G401 (cell line): ENCODE data around the gene EID3. TPM values are rescaled to one million over a fixed set of nuclear protein-coding genes. Genes with fewer than 3 reads are reported as not detected.
A peak's percentile ranks its signal among the peaks of the same experiment; 100 is the strongest.
"Not testable (repeated sequence)": the region's sequence is repeated elsewhere in the genome, so short reads cannot be mapped to it uniquely, and the experiment has no call there.

ENCODE experiments used
- DNase-seq: peaks from one replicate; pipeline ENCODE4 v3.0.0-alpha.2; 2015; ENCODE audit warnings: low spot score
- in situ Hi-C: cut with HindIII; loops from 2 replicates; pipeline ENCODE4 v1.10.0; 2016; ENCODE audit warnings: low sequenced_read_pairs, mixed read lengths
- total RNA-seq: library from RNA; depleted of rRNA; stranded (reverse); fragments of >200 nt; shearing (Covaris generic); gene quantifications from 2 replicates; pipeline ENCODE4 v1.2.3, GENCODE V29; 2014; rRNA removed

EID3 gene
- total RNA-seq = 0.51 and 1.7 TPM in 2 replicates

DNA sequence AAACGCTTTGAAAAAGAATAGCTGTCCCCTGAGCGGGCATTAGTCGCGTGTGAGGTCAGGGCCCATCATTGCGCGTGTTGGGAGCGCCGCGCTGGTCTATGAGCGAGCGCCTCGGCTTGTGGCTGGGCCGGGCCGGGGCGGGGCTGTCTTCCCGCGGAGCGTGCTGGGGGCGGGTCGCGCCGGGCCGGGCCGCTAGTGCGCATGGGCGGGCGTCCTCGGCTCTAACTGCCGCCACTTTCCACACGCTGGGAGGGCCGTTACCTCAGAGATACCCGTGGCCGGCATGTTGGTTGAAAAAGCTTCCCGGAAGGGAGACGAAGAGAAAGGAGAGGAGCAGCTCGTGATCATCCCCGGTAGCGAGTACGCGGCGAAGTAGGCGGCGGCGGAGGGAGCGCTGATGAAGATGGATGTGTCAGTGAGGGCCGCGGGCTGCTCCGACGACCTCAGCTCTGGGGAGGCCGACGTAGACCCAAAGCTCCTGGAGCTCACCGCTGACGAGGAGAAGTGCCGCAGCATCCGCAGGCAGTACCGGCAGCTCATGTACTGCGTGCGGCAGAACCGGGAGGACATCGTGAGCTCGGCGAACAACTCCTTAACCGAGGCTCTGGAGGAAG, at the start of gene EID3:
Gene EID3 (plus strand): TSS at position 202 of the 614 bp plus-strand sequence. CDS start 196 bp downstream, at position 398.
- in situ Hi-C loops = no loop called here
- DNase-seq = peak; percentile 85

GRCh38 chr12:104257913-104258472, 45.5 kb upstream of the EID3 start:
- no peak for DNase-seq
- in situ Hi-C loops = no loop called here

- no peak for DNase-seq
- in situ Hi-C loops = no loop called here
Observed at GRCh38 chr12:104258476-104259067, 45.0 kb upstream of the EID3 start.

DNA sequence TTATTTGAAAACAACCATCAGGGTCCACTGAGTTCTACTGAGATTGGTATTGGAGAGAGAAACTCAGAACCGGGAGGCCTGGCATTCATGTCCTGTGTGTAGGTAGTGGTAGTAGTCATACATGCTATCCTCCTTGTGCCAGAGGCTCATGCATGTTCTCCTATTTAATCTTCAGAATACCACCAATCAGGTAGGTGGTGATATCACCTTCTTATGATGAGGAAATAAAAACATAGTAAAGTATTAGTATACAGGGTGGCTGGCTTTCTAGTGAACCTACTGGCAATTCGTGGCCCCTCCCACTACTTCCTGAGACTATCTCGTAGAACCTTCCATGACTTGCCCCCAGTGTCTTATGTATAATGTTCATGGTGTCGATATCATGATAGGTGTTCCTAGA, 40.5 kb upstream of the EID3 start:
- in situ Hi-C loops = no loop called here
- DNase-seq = no peak

- in situ Hi-C loops = no loop called here
- no peak for DNase-seq
Observed at GRCh38 chr12:104263580-104264358, 39.8 kb upstream of the EID3 start.

DNA sequence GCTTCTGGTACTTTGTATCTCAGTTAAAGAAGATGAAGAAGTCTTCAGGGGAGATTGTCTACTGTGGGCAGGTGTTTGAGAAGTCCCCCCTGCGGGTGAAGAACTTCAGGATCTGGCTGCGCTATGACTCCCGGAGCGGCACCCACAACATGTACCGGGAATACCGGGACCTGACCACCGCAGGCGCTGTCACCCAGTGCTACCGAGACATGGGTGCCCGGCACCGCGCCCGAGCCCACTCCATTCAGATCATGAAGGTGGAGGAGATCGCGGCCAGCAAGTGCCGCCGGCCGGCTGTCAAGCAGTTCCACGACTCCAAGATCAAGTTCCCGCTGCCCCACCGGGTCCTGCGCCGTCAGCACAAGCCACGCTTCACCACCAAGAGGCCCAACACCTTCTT, 38.1 kb upstream of the EID3 start:
- DNase-seq, in situ Hi-C loops: not testable (repeated sequence)

GRCh38 chr12:104272938-104273337, 30.6 kb upstream of the EID3 start:
- no peak for DNase-seq
- in situ Hi-C loops = no loop called here

- no peak for DNase-seq
- in situ Hi-C loops = no loop called here
Observed at GRCh38 chr12:104273503-104273902, 30.0 kb upstream of the EID3 start.

- no peak for DNase-seq
- in situ Hi-C loops = no loop called here
Observed at GRCh38 chr12:104274811-104275210, 28.7 kb upstream of the EID3 start.

- in situ Hi-C loops = no loop called here
- DNase-seq = no peak
Observed at GRCh38 chr12:104275689-104276088, 27.9 kb upstream of the EID3 start.

- DNase-seq = no peak
- in situ Hi-C loops = no loop called here
Observed at GRCh38 chr12:104276273-104277131, 27.0 kb upstream of the EID3 start.

- in situ Hi-C loops = no loop called here
- no peak for DNase-seq
Observed at GRCh38 chr12:104279164-104279563, 24.4 kb upstream of the EID3 start.

GRCh38 chr12:104280111-104280510, 23.4 kb upstream of the EID3 start:
- in situ Hi-C loops = no loop called here
- DNase-seq = no peak

- no peak for DNase-seq
Observed at GRCh38 chr12:104280717-104281458, 22.7 kb upstream of the EID3 start.

DNA sequence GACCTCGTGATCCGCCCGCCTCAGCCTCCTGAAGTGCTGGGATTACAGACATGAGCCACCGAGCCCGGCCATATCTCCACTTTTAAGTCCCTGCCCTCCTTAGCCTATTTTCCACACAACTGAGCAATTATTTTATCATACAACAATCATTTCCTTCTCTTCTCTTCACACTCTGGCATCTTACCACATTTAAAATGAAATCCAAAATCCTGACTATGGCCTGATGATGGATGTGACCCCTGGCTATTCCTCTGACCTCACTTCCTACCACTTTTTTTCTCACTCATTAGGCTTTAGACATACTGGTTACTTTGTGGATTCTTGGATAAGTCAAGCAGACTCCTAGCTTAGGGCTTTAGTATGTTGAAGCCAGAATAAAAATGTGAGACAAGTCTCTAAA, 21.9 kb upstream of the EID3 start:
- in situ Hi-C loops = no loop called here
- no peak for DNase-seq

More at GRCh38 chr12:104280717-104281458, 22.7 kb upstream of the EID3 start:
- in situ Hi-C loops = no loop called here

DNA sequence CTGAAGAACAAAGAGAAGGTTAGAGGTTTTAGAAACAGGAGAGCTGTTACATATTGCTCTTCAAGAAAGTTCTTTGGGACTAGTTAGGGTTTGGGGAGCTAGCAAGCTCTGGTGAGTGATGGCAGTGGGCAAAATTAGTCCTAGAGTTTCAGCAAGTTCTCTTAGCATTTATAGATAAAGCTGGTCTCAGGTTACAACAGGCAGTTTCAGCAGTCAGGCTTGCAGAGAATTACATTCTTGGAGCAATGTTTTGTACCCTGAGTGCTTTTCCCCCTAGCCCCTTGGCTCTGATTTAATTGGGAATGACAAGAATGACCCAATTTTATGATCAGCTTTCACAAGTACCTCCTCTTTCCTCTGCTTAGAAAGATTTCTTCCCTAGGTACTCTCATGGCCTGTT, 21.4 kb upstream of the EID3 start:
- in situ Hi-C loops = no loop called here
- DNase-seq = no peak

- in situ Hi-C loops = no loop called here
Observed at GRCh38 chr12:104285740-104286515, 17.6 kb upstream of the EID3 start.

More at GRCh38 chr12:104285740-104286515, 17.6 kb upstream of the EID3 start:
- DNase-seq = no peak
